Measurements from ENCODE around the gene BORCS6. TPM values are rescaled to one million over a fixed set of nuclear protein-coding genes. Genes with fewer than 3 reads are reported as not detected.

BORCS6 gene
- total and polyA plus RNA-seq, 9 of the 15 experiments (the other 6 are each of a cell fraction or from before 2014, with no cell fraction given): 0.01 to 7.4 (median 2.3) TPM

DNA sequence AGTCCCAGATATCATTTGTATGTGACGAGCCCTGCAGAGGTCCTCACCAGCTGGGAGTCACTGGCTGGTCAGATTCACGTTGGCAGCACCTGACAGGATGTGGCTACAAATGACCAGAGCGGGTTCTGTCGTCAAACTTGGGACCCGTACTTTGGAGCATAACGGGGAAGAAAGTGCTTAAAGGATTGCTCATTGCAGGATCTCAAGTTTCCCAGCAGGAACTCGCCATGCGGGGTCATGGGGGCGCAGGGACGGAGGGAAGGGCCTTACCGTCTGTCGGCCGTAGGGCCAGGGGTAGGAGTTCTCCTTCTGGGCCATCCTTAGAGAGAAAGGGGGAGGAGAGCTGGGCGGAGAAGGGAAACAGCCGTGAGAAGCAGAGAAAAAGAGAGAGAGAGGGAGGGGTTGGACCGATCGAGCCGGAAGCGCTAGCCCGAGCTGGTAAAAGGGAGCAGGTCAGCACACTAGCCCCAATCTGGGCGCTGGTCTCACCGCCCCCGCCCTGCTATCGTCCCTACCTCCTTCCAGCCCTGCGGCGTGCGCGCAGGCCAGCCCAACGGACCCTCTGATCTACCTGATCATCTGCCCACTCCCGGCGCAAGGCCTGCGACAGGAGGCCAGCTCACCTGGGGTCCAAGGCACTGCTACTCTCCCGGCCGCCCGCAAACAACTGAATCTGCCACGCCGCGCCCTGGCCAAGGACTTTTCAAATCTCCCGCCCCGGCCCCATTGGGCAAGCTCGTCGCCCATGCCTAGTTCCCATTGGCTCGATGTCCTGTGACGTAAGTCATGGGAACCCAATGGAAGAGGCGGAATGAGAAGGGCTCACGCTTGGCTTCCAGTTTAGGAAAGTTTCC lies 20.2 kb upstream of the BORCS6 start, which contains the start of gene AURKB (continued):
- peak; percentile 86 for TF ChIP-seq EGR1 (conservative IDR thresholded peaks at IDR 0.05)
- TF ChIP-seq SOX6 (IDR thresholded peaks at IDR 0.05): no peak
- TF ChIP-seq RBM39 (optimal IDR thresholded peaks at IDR 0.05; ENCODE audit: low read depth, low read length): no peak
- no peak for TF ChIP-seq KLF10 (CRISPR knock-in tag; IDR thresholded peaks at IDR 0.05)
- TF ChIP-seq HMG20B (CRISPR knock-in tag; IDR thresholded peaks at IDR 0.05): no peak
- TF ChIP-seq ZNF133 (CRISPR knock-in tag; IDR thresholded peaks at IDR 0.05): no peak
- TF ChIP-seq, protein P1, sequence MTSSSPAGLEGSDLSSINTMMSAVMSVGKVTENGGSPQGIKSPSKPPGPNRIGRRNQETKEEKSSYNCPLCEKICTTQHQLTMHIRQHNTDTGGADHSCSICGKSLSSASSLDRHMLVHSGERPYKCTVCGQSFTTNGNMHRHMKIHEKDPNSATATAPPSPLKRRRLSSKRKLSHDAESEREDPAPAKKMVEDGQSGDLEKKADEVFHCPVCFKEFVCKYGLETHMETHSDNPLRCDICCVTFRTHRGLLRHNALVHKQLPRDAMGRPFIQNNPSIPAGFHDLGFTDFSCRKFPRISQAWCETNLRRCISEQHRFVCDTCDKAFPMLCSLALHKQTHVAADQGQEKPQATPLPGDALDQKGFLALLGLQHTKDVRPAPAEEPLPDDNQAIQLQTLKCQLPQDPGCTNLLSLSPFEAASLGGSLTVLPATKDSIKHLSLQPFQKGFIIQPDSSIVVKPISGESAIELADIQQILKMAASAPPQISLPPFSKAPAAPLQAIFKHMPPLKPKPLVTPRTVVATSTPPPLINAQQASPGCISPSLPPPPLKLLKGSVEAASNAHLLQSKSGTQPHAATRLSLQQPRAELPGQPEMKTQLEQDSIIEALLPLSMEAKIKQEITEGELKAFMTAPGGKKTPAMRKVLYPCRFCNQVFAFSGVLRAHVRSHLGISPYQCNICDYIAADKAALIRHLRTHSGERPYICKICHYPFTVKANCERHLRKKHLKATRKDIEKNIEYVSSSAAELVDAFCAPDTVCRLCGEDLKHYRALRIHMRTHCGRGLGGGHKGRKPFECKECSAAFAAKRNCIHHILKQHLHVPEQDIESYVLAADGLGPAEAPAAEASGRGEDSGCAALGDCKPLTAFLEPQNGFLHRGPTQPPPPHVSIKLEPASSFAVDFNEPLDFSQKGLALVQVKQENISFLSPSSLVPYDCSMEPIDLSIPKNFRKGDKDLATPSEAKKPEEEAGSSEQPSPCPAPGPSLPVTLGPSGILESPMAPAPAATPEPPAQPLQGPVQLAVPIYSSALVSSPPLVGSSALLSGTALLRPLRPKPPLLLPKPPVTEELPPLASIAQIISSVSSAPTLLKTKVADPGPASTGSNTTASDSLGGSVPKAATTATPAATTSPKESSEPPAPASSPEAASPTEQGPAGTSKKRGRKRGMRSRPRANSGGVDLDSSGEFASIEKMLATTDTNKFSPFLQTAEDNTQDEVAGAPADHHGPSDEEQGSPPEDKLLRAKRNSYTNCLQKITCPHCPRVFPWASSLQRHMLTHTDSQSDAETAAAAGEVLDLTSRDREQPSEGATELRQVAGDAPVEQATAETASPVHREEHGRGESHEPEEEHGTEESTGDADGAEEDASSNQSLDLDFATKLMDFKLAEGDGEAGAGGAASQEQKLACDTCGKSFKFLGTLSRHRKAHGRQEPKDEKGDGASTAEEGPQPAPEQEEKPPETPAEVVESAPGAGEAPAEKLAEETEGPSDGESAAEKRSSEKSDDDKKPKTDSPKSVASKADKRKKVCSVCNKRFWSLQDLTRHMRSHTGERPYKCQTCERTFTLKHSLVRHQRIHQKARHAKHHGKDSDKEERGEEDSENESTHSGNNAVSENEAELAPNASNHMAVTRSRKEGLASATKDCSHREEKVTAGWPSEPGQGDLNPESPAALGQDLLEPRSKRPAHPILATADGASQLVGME (CRISPR knock-in tag; IDR thresholded peaks at IDR 0.05): no peak
- no peak for TF ChIP-seq TEAD2 (tag; IDR thresholded peaks at IDR 0.05)
- TF ChIP-seq PCBP1 (IDR thresholded peaks at IDR 0.05; ENCODE audit: low read depth, low read length, poor library complexity, severe bottlenecking): peak; percentile 67
- TF ChIP-seq ZC3H8 (IDR thresholded peaks at IDR 0.05): no peak
